Mesenchymal stem cell (in vitro differentiated cells and primary cell): Measurements from ENCODE around the gene PAGE2B.

Experiments used
- DNase-seq: peaks from one replicate; pipeline ENCODE4 v3.0.0-alpha.2; 2013
- H2AFZ ChIP-seq: one replicate; pipeline ENCODE4 v1.6.1; 2013; ENCODE audit warnings: low read depth, mild to moderate bottlenecking, control low read depth, inconsistent platforms, low read length, moderate library complexity
- H2AK5ac ChIP-seq: 2 replicates; pipeline ENCODE4 v1.6.1; 2013; ENCODE audit warnings: low read length, moderate library complexity, mild to moderate bottlenecking, inconsistent platforms; ENCODE audit not compliant: severe bottlenecking
- H2BK120ac ChIP-seq: one replicate; pipeline ENCODE4 v1.6.1; 2013; ENCODE audit warnings: low read depth, mild to moderate bottlenecking, inconsistent platforms, low read length, moderate library complexity
- H2BK12ac ChIP-seq, 2 experiments: one replicate each; pipeline ENCODE4 v1.6.1; 2013; ENCODE audit warnings: inconsistent platforms in 2 of 2, low read length in 2 of 2, mild to moderate bottlenecking in 2 of 2, moderate library complexity in 2 of 2, control low read depth in 1 of 2
- H2BK15ac ChIP-seq: one replicate; pipeline ENCODE4 v1.6.1; 2013; ENCODE audit warnings: mild to moderate bottlenecking, low read depth, inconsistent platforms; ENCODE audit not compliant: poor library complexity, severe bottlenecking
- H2BK5ac ChIP-seq: 2 replicates; pipeline ENCODE4 v1.6.1; 2013; ENCODE audit warnings: low read depth, mild to moderate bottlenecking, low read length, control low read depth, inconsistent platforms; ENCODE audit not compliant: poor library complexity, severe bottlenecking
- H3K14ac ChIP-seq, 2 experiments: one replicate each; pipeline ENCODE4 v1.6.1; 2013; ENCODE audit warnings: inconsistent platforms in 2 of 2, low read length in 2 of 2, control low read depth in 1 of 2, mild to moderate bottlenecking in 1 of 2, moderate library complexity in 1 of 2
- H3K18ac ChIP-seq, 2 experiments: one replicate each; pipeline ENCODE4 v1.6.1; 2013; ENCODE audit warnings: inconsistent platforms in 2 of 2, low read length in 2 of 2, control low read depth in 1 of 2, low read depth in 1 of 2, mild to moderate bottlenecking in 1 of 2
- H3K23ac ChIP-seq, 2 experiments: one replicate each; pipeline ENCODE4 v1.6.1; 2013; ENCODE audit warnings: inconsistent platforms in 2 of 2, low read length in 2 of 2, mild to moderate bottlenecking in 2 of 2, moderate library complexity in 2 of 2, control low read depth in 1 of 2
- H3K27ac ChIP-seq: 2 replicates; pipeline ENCODE4 v1.5.1; 2013; ENCODE audit warnings: mild to moderate bottlenecking, moderate library complexity, low read length, control low read depth, inconsistent platforms; ENCODE audit not compliant: poor library complexity, severe bottlenecking
- H3K27me3 ChIP-seq, 2 experiments: 2 replicates each; pipeline versions ENCODE4 v1.6.1 to v1.7.0; 2013; ENCODE audit warnings: low read length in 2 of 2, mild to moderate bottlenecking in 2 of 2, moderate library complexity in 2 of 2, control low read depth in 1 of 2, inconsistent platforms in 1 of 2; ENCODE audit not compliant: control insufficient read depth in 1 of 2, insufficient read depth in 1 of 2
- H3K36me3 ChIP-seq, 2 experiments: 2 replicates each; pipeline versions ENCODE4 v1.6.1 to v1.7.0; 2013; ENCODE audit warnings: low read length in 2 of 2, control low read depth in 1 of 2, inconsistent platforms in 1 of 2, low read depth in 1 of 2, mild to moderate bottlenecking in 1 of 2; ENCODE audit not compliant: insufficient read depth in 2 of 2, control insufficient read depth in 1 of 2
- H3K4ac ChIP-seq, 2 experiments: one replicate each; pipeline ENCODE4 v1.6.1; 2013; ENCODE audit warnings: inconsistent platforms in 2 of 2, low read length in 2 of 2, mild to moderate bottlenecking in 2 of 2, moderate library complexity in 2 of 2, control low read depth in 1 of 2, low read depth in 1 of 2
- H3K4me1 ChIP-seq: 2 replicates; pipeline ENCODE4 v1.6.1; 2013; ENCODE audit warnings: low read depth, low read length, control low read depth; ENCODE audit not compliant: control insufficient read depth, insufficient read depth
- H3K4me2 ChIP-seq: 2 replicates; pipeline ENCODE4 v1.6.1; 2013; ENCODE audit warnings: low read length, mild to moderate bottlenecking, inconsistent platforms; ENCODE audit not compliant: poor library complexity, severe bottlenecking
- H3K4me3 ChIP-seq, 2 experiments: 2 replicates each; pipeline versions ENCODE4 v1.5.1 to v1.7.0; 2013; ENCODE audit warnings: low read length in 2 of 2, mild to moderate bottlenecking in 2 of 2, control low read depth in 1 of 2, low read depth in 1 of 2; ENCODE audit not compliant: insufficient read depth in 1 of 2
- H3K79me1 ChIP-seq: replicated peaks from 2 replicates; pipeline ENCODE4 v1.6.1; 2013; ENCODE audit warnings: mild to moderate bottlenecking, control low read depth, low read length, inconsistent platforms; ENCODE audit not compliant: poor library complexity, severe bottlenecking
- H3K9ac ChIP-seq: 2 replicates; pipeline ENCODE4 v1.7.0; 2013; ENCODE audit warnings: mild to moderate bottlenecking, low read length, moderate library complexity
- H3K9me3 ChIP-seq: 2 replicates; pipeline ENCODE4 v1.7.0; 2013; ENCODE audit warnings: mild to moderate bottlenecking, low read length; ENCODE audit not compliant: control insufficient read depth
- H4K8ac ChIP-seq: one replicate; pipeline ENCODE4 v1.6.1; 2013; ENCODE audit warnings: inconsistent platforms, mild to moderate bottlenecking, low read length, moderate library complexity
- H4K91ac ChIP-seq: one replicate; pipeline ENCODE4 v1.6.1; 2013; ENCODE audit warnings: mild to moderate bottlenecking, low read length, inconsistent platforms
- WGBS: methylation state at CpG from one replicate; pipeline ENCODE4 v1.1.7; 2013; ENCODE audit warnings: mixed read lengths; 5-methylcytosine and 5-hydroxymethylcytosine counted together

Gene PAGE2B

DNA sequence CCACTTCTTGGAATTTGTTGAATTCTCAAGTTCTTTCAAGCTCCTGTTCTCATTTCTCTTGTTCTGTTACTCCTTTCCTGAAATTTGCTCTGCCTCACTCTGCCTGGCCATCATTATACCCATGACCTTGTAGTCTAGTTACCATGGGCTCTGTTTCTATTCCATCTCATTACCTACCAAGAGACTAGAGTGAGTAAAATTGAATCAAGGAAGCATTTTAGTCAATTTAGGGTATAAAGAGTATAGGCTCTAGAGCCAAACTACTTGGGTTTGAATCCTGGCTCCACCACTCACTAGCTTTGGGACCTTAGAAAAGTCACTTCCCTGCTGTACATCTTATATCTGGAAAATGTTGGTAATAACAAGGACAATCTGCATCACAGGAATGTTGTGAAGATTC, 46.2 kb upstream of the PAGE2B start:
- no peak for DNase-seq
- H3K27me3 ChIP-seq: peaks cover 0 to 50% of the 10 kb centered on the region in 2 experiments
- no peaks in the 10 kb centered on the region for H3K4me1 ChIP-seq
- no peak overlapping the region for H3K9ac ChIP-seq
- H4K8ac ChIP-seq: no peak overlapping the region
- H2BK120ac ChIP-seq: no peak overlapping the region
- no peak overlapping the region for H3K4me3 ChIP-seq
- H3K18ac ChIP-seq: no peak overlapping the region
- no peaks in the 10 kb centered on the region for H3K36me3 ChIP-seq
- H3K23ac ChIP-seq: no peak overlapping the region
- H3K27ac ChIP-seq: no peak overlapping the region
- H3K4ac ChIP-seq: no peak overlapping the region
- no peak overlapping the region for H3K14ac ChIP-seq
- no peak overlapping the region for H2BK12ac ChIP-seq
- no peaks in the 10 kb centered on the region for H3K9me3 ChIP-seq
- H4K91ac ChIP-seq: no peak overlapping the region
- H2AFZ ChIP-seq: no peak overlapping the region
- no peaks in the 10 kb centered on the region for H3K79me1 ChIP-seq
- no peak overlapping the region for H2BK15ac ChIP-seq
- H3K4me2 ChIP-seq: no peak overlapping the region
- H2AK5ac ChIP-seq: no peak overlapping the region
- H2BK5ac ChIP-seq: no peak overlapping the region

DNA sequence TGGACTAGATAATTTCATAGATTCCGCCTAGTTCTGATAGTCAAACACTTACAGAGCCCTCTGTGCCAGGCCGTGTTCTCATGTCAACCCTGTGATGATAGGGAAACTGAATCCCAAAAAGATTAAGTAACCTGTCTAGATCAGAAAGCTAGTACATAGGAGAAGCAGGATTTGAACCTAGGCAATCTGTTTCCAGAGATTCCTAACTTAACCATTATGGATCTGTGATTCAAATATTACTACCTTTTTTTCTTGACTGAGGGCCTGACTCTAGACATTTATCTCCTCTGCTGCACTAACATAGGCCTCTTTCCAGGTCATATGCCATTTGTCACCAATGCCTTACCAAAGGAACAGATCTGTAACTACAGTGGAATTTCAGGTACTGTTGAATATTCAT, 45.5 kb upstream of the PAGE2B start:
- Histone ChIP-seq H4K8ac (no peak overlapping the region), H3K79me1 (no peaks in the 10 kb centered on the region), H3K4me2 (no peak overlapping the region), H3K27ac (no peak overlapping the region), H2AK5ac (no peak overlapping the region), H2BK120ac (no peak overlapping the region), H3K23ac (no peak overlapping the region), H3K9me3 (no peaks in the 10 kb centered on the region), H2BK5ac (no peak overlapping the region), H3K4me1 (no peaks in the 10 kb centered on the region), H3K27me3 (peaks cover 0 to 48% of the 10 kb centered on the region in 2 experiments), H3K18ac (no peak overlapping the region), H2BK12ac (no peak overlapping the region), H4K91ac (no peak overlapping the region), H3K14ac (no peak overlapping the region), H2BK15ac (no peak overlapping the region), H3K9ac (no peak overlapping the region), H3K36me3 (no peaks in the 10 kb centered on the region), H3K4ac (no peak overlapping the region), H2AFZ (no peak overlapping the region), H3K4me3 (no peak overlapping the region)
- no peak for DNase-seq
- WGBS: no CpG with 5 or more reads among the region's 2 CpGs

DNA sequence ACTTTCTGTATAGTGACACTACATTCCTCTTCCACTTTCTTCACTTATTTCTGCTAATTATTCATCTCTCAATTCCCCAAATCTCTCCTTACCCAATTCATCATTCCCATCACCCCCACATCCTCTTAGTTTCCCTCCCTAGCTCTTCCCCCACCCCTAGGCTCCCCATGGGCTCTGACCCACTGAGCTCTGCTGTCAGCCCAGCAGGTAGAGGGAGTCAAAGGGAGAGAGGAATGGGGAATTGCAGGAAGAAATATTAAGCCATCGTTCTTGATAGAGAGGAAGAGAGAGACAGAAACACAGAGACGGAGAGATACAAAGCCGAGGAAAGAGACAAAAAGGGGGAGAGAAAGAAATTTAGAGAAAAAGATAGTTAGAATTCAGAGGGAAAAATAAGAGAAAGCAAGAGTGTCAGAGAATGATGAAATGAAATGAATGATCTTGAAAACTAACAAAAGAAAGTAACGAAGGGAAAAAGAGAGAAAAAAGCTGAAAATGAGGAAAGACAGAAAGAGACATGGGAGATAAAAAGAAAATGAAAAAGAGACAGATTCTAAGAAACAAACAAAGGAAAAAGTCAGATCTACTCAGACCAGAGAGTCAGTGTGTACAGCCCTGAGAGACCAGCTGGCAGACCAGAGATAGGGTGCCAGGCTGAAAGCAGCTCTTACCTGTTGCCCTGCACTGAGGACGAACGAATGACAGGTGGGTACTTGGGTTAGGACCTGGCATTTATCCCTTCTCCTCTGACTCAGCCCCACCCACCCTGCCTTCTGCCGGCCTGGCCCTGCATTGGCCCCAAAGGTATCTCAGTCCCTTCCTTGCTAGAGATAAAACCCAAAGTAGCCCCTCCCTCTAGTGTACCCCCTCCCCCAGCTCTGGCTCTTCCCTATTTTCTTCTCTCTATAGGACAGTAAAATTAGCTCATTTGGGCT, 44.3 kb upstream of the PAGE2B start, which contains the start of gene ALAS2:
TSS of gene ALAS2 (minus strand) at position 707 of the 935 bp plus-strand sequence. CDS start 4,977 bp downstream, outside the sequence.
- 77% methylated on average over 7 of the region's 7 CpGs for WGBS
- no peak within 1 kb of the TSS for H2BK15ac ChIP-seq
- no peak for DNase-seq

DNA sequence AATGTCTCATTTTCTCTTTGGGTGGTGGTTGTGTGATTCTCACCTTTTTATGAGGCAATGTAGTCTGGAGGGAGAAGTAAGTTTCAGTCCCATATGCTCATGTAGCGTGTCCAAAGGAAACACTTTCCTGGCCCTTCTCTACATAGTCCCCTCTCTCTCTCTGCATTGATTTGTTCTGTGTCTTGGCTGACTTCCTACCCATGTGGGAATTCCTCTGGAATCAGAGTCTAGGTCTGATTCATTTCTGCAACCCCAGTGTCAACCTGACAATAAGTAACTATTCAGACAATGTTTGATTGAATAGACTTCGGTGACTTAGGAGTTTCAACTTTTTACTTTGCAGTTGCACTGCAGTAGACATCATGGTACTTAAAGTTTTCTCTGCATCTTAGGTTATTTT, 41.4 kb upstream of the PAGE2B start:
- WGBS: 100% methylated on average over 1 of the region's 2 CpGs
- no peak for DNase-seq
- no peak overlapping the region for H3K4ac ChIP-seq

More for the DNA sequence above, 44.3 kb upstream of the PAGE2B start, which contains the start of gene ALAS2:
- Histone ChIP-seq H3K9me3 (peaks cover 7% of the 10 kb centered on the region), H3K9ac (no peak within 1 kb of the TSS), H2BK120ac (no peak within 1 kb of the TSS), H3K4me2 (no peak within 1 kb of the TSS), H3K36me3 (no peaks in the 10 kb centered on the region), H2AFZ (no peak within 1 kb of the TSS), H3K27ac (no peak within 1 kb of the TSS), H2BK5ac (no peak within 1 kb of the TSS), H3K4ac (no peak within 1 kb of the TSS), H3K27me3 (peaks cover 0 to 38% of the 10 kb centered on the region in 2 experiments), H4K91ac (no peak within 1 kb of the TSS), H3K18ac (no peak within 1 kb of the TSS), H3K79me1 (no peaks in the 10 kb centered on the region), H4K8ac (no peak within 1 kb of the TSS), H3K4me3 (no peak within 1 kb of the TSS), H2AK5ac (no peak within 1 kb of the TSS), H2BK12ac (no peak within 1 kb of the TSS), H3K4me1 (no peaks in the 10 kb centered on the region), H3K23ac (no peak within 1 kb of the TSS), H3K14ac (no peak within 1 kb of the TSS)

More for the DNA sequence above, 41.4 kb upstream of the PAGE2B start:
- H3K79me1 ChIP-seq: no peaks in the 10 kb centered on the region
- no peak overlapping the region for H4K8ac ChIP-seq
- H3K4me3 ChIP-seq: no peak overlapping the region
- no peak overlapping the region for H2BK5ac ChIP-seq
- H3K18ac ChIP-seq: no peak overlapping the region
- no peak overlapping the region for H2BK15ac ChIP-seq
- H3K9me3 ChIP-seq: peaks cover 7% of the 10 kb centered on the region
- no peaks in the 10 kb centered on the region for H3K36me3 ChIP-seq
- H3K4me2 ChIP-seq: no peak overlapping the region
- H3K27ac ChIP-seq: no peak overlapping the region
- no peak overlapping the region for H3K14ac ChIP-seq
- no peak overlapping the region for H3K9ac ChIP-seq
- H2BK12ac ChIP-seq: no peak overlapping the region
- no peaks in the 10 kb centered on the region for H3K4me1 ChIP-seq
- H4K91ac ChIP-seq: no peak overlapping the region
- H2BK120ac ChIP-seq: no peak overlapping the region
- no peak overlapping the region for H2AFZ ChIP-seq
- peaks cover 0 to 24% of the 10 kb centered on the region in 2 experiments for H3K27me3 ChIP-seq
- H3K23ac ChIP-seq: no peak overlapping the region
- no peak overlapping the region for H2AK5ac ChIP-seq
